ENCODE data around the gene BIN1.

The BIN1 gene

DNA sequence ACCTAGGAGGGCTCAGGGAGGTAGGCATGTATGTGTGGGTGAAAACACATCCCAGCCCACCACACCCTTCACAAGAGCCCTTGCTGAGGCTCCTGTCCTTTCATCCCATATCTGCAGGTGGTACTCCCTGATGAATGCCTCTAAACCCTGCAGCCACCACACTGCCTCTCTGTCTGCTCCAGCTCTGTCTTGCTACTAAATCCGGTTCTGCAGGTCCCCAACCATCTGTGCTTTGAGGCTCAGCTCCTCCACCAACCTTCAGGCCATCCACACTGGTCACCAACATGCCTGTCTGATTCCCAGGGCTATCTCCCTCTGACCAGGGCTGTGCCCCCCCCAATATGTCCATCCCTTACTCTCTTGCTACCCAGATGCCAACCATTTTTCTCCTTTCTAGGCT, 92.7 kb downstream of the BIN1 start:
- DNase-seq: no peak

DNA sequence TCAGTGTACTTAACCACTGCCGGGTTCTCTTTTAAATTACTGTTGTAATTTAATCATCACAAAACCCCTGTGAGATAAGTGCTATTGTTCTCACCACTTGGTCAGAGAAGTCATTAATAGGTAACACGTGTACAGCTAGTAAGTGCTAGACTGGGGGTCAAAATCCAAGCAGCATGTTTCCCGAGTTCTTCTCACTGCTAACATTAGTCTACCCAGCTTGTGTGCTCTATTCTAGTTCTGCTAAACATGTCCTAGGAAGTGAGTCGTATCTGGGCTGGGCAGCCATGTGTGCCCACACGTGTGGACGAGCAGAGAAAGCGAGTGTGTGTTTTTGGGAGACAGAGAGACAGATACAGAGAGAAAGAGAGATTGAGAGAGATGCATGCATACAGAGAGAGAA, 94.1 kb downstream of the BIN1 start:
- DNase-seq: no peak

DNA sequence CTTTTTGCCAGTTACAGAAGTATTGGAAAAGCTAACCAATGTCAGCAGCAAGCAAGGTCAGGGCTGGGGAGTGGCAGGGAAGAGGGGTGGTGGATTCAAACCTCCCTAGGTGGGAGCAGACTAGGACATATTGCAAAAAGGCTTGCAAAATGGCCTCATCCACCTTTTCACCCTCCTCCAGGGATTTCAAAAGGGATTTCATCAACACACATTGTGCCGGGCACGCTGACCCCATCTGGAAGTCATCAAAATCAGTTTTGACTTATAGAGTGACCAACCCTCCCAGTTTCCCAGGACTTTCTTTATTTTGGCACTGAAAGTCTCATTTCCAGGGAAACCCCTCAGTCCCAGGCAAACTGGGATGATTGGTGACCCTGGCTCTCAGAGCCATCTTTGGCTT, 94.7 kb downstream of the BIN1 start:
- DNase-seq: no peak

- DNase-seq: no peak
These were observed 95.2 kb downstream of the BIN1 start for GRCh38 chr2:127011796-127012195.

DNA sequence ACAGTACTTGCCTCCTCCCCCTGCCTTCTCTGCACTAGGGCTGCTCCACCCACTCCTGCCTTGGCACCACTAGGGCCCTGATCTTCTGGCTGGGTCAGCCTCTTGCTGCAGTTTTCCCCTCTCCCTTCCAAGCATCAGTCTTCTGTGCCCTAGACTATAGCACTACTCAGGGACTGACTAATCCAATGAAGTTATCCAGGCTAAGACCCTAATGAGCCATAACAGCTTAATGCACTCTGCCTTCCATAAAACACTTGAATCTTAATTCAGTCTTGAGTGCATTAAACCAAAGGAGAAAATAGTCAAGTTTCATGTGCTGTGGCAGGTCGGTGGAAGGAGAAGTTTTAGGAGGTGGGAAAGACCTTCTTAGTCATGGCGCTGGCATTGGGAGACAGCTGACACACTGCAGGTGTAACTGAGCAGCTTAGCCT, 95.7 kb downstream of the BIN1 start:
- no peak for DNase-seq

GRCh38 chr2:127008265-127009015, 98.5 kb downstream of the BIN1 start:
- no peak for DNase-seq

DNA sequence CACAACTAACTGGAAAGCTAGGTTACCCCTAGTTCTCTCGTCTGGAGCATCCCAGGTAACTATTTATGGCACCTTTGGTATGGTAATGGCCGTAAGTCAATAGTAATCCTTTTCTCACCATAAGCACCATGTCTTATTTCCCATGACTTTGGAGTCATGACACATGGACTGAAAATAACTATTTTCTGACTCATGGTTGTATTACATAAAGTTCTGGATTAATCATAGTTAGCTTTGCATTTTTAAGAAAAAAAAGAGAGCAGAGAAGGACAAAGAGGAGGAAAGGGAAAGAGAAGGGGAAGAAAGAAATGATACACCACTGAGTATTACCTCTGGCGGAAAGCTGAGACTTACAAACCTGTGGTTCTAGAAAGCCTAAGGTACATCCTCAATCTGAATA, 99.3 kb downstream of the BIN1 start:
- no peak for DNase-seq

DNA sequence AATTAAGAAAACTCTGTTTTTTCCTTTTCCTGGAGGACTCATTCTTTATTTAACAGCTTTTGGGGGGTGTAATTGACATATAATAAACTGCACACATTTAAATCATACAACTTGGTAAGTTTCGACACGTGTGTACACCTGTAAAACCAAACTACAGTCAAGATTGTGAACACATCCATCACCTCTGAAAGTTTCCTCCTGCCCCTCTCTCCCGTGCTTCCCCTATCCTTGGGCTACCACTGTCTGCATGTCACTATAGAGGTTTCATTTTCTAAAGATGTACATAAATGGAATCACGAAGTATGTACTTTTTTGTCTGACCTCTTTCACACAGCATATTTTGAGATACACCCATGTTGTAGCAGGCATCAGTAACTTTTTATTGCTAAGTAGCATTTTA, 100.0 kb downstream of the BIN1 start:
- DNase-seq: no peak

DNA sequence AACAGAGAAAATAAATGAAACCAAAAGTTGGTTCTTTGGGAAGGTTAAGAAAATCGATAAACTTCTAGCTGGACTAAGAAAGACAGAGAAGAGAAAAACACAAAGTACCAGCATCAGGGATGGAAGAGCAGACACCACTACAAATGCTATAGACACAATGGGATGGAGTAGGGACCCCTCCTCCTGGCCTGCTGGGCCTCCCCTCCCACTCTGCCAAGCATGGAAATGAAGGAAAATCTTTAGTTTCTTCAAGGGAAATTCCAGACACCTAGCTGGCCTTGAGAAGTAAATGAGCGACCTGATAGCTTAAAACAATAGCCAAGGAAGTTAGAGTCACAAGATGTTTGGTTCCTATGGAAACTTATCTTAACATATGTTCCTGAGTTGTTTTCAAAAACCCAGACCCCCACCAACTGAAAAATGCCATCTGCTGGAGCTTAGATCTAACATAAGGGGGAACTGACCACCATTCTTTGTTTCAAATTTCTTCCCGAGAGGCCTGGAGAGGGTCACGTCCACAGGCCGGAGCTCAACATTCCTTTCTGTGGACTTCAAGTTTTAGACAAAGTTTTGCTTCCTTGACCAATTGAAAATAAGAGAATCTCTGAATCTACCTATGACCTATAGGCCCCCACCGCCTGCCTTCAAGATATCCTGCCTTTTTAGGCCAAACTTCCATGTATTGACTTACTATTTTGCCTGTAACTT, 101.9 kb downstream of the BIN1 start:
- no peak for DNase-seq

GRCh38 chr2:127003070-127003800, 103.7 kb downstream of the BIN1 start:
- DNase-seq: no peak

GRCh38 chr2:127001751-127002150, 105.2 kb downstream of the BIN1 start:
- no peak for DNase-seq

DNA sequence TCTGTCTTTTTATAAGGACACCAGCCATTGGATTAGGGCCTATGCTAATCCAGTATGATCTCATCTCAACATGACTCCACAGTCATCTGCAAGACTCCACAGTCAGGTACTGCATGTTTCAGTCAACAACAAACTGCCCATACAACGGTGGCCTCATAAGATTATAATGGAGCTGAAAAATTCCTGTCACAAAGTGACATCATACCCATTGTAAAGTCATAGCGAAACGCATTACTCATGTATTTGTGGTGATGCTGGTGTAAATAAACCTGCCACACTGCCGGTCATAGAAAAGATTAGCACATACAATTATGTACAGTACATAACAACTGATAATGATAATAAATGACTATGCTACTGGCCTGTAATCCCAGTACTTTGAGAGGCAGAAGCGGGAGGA, 106.0 kb downstream of the BIN1 start:
- no peak for DNase-seq

- DNase-seq: no peak
These were observed 106.8 kb downstream of the BIN1 start for GRCh38 chr2:127000194-127000593.

DNA sequence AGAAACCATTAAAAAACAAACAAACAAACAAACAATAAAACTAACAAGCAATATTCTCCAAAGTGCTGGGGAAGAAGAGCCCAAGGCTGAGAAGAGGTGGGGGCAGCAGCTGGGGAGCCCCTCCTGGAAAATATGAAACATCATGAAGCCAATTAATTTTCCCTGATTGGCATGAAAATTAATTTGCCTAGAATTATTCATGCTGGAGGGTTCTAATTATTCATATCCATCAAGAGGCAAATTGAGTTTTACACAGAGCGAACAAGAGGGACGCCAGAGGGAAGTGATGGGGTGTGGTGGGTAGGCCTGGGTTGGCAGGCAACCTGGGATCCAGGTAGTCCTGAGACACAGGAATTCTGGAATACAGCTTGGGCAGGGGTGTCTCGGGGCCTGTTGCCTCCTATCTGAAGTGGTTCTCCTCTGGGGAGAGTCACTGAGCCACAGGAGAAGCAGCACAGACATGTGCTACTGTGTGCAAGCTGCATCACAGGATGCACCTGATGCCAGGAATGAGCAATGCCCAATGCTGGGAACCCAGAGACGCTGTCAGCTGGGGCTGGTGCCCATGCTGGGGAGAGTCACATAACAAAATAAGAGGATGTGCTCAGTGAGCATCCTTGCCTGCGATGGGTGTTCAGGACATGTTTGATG, 107.7 kb downstream of the BIN1 start:
- no peak for DNase-seq

DNA sequence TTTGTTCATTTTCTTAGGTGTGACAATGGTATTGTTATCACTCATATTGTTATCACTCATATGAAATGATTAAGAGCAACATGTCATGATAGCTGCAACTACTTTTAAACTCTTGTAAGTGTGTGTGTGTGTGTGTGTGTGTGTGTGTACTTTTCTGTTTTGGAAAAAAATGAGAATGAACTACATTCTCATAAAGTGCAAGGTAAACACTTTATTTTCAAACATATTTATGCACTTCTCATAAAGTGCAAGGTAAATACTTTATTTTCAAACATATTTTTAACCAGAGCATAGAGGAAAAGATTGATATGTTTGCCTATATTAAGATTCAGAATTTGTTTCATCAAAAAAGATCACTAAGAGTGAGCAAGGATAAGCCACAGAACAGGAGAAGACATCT, 108.5 kb downstream of the BIN1 start:
- DNase-seq: no peak
